LNCaP clone FGC (cell line): ENCODE results near the gene PHETA1.

Source experiments
- DNase-seq: peaks from one replicate; pipeline ENCODE4 v3.0.0-alpha.2; 2011; ENCODE audit warnings: low read depth
- H3K4me3 ChIP-seq: 2 replicates; pipeline ENCODE4 v1.5.1; 2011; ENCODE audit warnings: mild to moderate bottlenecking, low read depth, low read length, control low read depth
- TF ChIP-seq, protein P1 (sequence below): IDR thresholded peaks from 2 replicates; pipeline ENCODE4 v1.5.1; 2012; ENCODE audit warnings: mild to moderate bottlenecking; ENCODE audit not compliant: control insufficient read depth, insufficient read depth; ENCODE audit errors: extremely low read depth

The PHETA1 gene

DNA sequence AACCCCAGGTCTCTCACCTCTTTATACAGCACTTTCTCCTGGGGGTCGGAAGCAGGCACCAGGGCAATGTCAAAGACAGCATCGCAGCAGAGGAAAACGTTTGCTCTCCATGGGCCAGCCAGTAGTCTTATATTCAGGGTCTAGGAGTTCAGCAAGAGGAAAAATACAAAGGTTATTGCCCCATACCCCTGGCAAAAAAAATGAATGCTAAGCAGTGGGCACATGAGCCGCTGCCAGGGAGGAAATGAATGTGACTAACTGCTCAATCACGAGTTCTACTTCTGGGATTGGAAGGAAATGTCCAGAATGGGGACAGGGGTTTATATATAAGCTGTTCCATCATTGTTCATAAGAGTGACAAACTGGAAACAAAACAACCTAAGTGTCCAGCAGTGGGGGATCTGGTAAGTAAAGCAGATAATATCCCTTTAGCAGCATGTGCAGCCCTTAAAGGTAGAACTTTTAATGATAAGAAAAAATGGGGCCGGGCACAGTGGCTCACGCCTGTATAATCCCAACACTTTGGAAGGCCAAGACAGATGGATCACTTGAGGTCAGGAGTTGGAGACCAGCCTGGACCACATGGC is 53.8 kb downstream of the PHETA1 start:
- DNase-seq = no peak
- TF ChIP-seq, protein P1, sequence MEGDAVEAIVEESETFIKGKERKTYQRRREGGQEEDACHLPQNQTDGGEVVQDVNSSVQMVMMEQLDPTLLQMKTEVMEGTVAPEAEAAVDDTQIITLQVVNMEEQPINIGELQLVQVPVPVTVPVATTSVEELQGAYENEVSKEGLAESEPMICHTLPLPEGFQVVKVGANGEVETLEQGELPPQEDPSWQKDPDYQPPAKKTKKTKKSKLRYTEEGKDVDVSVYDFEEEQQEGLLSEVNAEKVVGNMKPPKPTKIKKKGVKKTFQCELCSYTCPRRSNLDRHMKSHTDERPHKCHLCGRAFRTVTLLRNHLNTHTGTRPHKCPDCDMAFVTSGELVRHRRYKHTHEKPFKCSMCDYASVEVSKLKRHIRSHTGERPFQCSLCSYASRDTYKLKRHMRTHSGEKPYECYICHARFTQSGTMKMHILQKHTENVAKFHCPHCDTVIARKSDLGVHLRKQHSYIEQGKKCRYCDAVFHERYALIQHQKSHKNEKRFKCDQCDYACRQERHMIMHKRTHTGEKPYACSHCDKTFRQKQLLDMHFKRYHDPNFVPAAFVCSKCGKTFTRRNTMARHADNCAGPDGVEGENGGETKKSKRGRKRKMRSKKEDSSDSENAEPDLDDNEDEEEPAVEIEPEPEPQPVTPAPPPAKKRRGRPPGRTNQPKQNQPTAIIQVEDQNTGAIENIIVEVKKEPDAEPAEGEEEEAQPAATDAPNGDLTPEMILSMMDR = no peak
- no peak overlapping the region for H3K4me3 ChIP-seq

DNA sequence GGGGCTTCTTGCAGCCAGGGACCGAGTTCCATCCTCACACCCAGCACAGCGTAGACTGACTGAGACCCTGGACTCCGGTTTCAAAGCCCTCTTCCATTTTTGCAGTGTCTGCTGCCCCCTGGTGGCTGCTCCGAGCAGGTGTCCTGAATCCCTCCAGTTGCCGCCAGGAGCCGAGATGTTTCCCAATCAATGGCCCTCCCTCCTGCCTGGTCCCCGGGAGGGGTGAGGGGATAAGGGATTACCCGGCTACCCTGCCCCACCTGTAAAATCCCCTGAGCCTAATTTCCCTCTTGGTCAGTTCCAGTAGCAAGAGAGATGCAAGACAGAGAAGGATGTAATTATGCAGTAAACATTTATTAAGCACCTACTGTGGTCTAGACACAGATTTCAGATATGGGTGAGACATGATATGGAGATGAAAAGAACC is 55.0 kb downstream of the PHETA1 start:
- no peak for DNase-seq
- no peak overlapping the region for H3K4me3 ChIP-seq
- TF ChIP-seq, protein P1 = peak; percentile 89

DNA sequence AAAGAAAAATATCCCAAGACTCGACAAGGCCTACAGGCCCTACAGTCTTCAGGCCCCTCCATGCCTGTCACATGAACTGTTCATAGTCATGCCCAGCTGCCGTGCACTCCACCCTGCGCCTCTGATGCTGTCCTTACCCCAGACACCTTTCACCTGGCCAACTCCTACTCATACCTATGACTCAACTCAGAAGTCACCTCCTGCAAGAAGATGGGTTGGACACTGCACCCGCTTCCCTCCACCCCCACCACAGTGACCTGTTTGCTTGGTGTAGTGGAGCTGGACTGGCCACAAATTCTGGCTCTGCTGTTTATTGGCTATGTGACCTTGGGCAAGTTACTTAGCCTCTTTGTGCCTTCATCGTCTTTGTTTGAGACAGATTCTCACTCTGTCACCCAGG is 56.2 kb downstream of the PHETA1 start:
- TF ChIP-seq, protein P1 = no peak
- no peak overlapping the region for H3K4me3 ChIP-seq
- no peak for DNase-seq

DNA sequence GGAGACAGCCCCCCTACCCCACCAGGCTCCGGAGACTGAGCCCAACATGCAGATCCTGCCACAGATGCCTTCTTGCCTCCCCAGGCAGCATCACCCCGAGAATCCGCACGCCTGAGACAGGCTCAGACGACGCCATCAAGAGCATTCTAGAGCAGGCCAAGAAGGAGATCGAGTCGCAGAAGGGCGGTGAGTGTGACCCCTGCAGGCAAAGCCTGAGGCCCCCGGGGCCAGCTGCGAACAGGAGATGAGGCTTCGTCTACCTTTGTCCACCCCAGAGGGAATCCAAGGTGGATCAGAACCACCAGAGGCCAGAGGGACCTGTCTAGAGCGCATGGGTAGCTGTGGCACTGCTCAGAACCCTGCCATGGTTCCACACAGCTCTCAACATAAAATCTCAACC is 56.9 kb downstream of the PHETA1 start:
- no peak overlapping the region for H3K4me3 ChIP-seq
- no peak for DNase-seq
- TF ChIP-seq, protein P1 = no peak

DNA sequence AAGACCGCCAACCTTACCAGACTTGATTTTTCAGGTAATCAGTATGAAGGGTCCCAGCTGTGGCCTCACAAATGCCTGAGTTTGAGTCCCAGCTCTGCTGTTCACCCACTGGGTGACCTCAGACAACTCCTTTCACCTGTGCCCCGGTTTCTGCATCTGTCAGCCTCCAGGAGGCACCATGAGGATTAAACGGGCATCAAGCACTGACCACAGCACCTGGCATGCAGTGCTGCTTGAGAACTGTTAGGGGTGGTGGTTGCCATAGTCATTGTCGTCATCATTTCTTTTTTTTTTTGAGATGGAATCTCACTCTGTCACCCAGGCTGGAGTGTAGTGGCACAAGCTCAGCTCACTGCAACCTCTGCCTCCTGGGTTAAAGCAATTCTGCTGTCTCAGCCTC is 57.9 kb downstream of the PHETA1 start:
- H3K4me3 ChIP-seq = no peak overlapping the region
- no peak for DNase-seq
- TF ChIP-seq, protein P1 = no peak
